ENCODE results near the gene NDUFAF7. TPM values are rescaled to one million over a fixed set of nuclear protein-coding genes. Genes with fewer than 3 reads are reported as not detected.
A peak's percentile ranks its signal among the peaks of the same experiment; 100 is the strongest.

The NDUFAF7 gene
- total RNA-seq, 1 donor from 2014 or later, result 22.4 TPM

DNA sequence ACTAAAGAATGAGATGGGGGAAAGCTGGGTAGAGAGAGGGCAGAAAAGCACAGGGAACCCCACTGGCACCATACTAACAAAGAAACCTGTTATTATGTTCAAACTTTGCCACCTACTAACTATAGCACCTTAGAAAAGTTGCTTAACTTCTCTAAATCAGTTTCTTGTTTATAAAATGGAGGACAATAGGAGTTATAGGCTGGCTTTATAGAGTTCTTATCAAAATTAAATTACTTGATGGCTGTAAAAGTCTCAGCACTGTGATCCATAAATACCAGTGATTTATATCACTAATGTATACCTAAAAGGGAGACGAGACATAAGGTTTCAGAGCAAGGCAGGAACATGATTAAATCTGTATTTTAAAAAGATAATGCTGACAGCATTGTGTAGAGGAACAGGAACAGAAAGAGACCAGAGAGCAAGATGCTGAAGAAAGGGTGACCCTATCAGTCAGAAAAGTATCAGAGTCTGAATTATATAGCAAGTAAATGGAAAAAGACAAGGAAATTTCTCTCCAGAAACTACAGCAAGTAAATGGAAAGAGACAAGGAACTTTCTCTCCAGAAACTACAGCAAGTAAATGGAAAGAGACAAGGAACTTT lies 64.1 kb downstream of the NDUFAF7 start:
- H3K27me3 Mint-ChIP-seq, result no peaks in the 10 kb centered on the region
- peaks cover 48% of the 10 kb centered on the region for H3K4me1 Mint-ChIP-seq
- H3K4me3 Mint-ChIP-seq, result no peak overlapping the region
- peaks cover 4% of the 10 kb centered on the region for H3K9me3 Mint-ChIP-seq
- DNase-seq (no peak), ATAC-seq (ENCODE audit: low read depth) (peak; percentile 34)
- CTCF ChIA-PET, result no interaction called here
- intact Hi-C loops (cut with micrococcal nuclease), result loop anchor here (1.0 to 2.0 kb wide), 3 partner anchors 9 to 29 kb away; partner anchors contain the start of gene PRKD3
- POLR2A ChIA-PET, result no interaction called here
- TF ChIP-seq, protein P1, sequence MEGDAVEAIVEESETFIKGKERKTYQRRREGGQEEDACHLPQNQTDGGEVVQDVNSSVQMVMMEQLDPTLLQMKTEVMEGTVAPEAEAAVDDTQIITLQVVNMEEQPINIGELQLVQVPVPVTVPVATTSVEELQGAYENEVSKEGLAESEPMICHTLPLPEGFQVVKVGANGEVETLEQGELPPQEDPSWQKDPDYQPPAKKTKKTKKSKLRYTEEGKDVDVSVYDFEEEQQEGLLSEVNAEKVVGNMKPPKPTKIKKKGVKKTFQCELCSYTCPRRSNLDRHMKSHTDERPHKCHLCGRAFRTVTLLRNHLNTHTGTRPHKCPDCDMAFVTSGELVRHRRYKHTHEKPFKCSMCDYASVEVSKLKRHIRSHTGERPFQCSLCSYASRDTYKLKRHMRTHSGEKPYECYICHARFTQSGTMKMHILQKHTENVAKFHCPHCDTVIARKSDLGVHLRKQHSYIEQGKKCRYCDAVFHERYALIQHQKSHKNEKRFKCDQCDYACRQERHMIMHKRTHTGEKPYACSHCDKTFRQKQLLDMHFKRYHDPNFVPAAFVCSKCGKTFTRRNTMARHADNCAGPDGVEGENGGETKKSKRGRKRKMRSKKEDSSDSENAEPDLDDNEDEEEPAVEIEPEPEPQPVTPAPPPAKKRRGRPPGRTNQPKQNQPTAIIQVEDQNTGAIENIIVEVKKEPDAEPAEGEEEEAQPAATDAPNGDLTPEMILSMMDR (IDR thresholded peaks at IDR 0.05), result no peak
- peak overlapping the region; percentile 39 for H3K27ac Mint-ChIP-seq
- peaks cover 31% of the 10 kb centered on the region for H3K36me3 Mint-ChIP-seq (ENCODE audit: low read depth)

DNA sequence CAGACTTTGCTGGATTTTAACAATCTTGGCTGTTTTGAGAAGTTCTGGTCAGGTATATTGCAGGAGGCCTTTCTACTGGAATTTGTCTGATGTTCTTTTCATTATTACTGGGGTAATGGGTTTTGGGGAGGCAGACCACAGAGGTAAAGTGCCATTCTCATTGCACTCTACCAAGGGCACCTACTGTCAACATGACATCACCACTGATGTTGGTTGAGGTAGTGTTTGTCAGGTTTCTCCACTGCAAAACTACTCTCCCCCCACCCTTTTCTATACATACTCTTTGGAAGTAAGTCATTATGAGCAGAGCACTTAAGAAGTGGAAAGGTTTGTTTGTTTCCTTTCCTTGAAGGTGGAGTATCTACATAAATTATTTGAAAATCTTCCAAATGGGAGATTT lies 66.2 kb downstream of the NDUFAF7 start:
- TF ChIP-seq, protein P1 (IDR thresholded peaks at IDR 0.05), result no peak
- Mint-ChIP-seq H3K36me3 (ENCODE audit: low read depth) (peaks cover 15% of the 10 kb centered on the region), H3K27ac (no peak overlapping the region), H3K9me3 (peaks cover 4% of the 10 kb centered on the region), H3K4me3 (no peak overlapping the region), H3K4me1 (peaks cover 44% of the 10 kb centered on the region), H3K27me3 (no peaks in the 10 kb centered on the region)
- ChIA-PET CTCF (no interaction called here), POLR2A (no interaction called here)
- ATAC-seq (ENCODE audit: low read depth), result no peak
- DNase-seq, result no peak
- intact Hi-C loops (cut with micrococcal nuclease), result no loop called here

Other genes with a start within 250 kb of the NDUFAF7 start
- 42.6 and 50.3 TPM in 2 replicates for gene HEATR5B, start 147.3 kb upstream of the NDUFAF7 start, total RNA-seq
- 30.7 and 32.9 TPM in 2 replicates for gene GPATCH11, start 147.1 kb upstream of the NDUFAF7 start, total RNA-seq
- gene EIF2AK2, start 74.7 kb upstream of the NDUFAF7 start, total RNA-seq, result 37.0 and 39.9 TPM in 2 replicates
- gene SULT6B1, start 43.0 kb upstream of the NDUFAF7 start, total RNA-seq, result not detected in 2 replicates
- 29.2 and 35.5 TPM in 2 replicates for gene CEBPZOS, start 35.2 kb upstream of the NDUFAF7 start, total RNA-seq
- 55.2 and 57.0 TPM in 2 replicates for gene CEBPZ, start 62 bp upstream of the NDUFAF7 start, total RNA-seq
- gene PRKD3, start 93.2 kb downstream of the NDUFAF7 start, total RNA-seq, result 73.0 and 82.5 TPM in 2 replicates
- gene QPCT, start 113.0 kb downstream of the NDUFAF7 start, total RNA-seq, result 1.9 and 2.1 TPM in 2 replicates

Data from activated B cell treated with CpG ODN at 0.5 μM for 24 hours (primary cell).